GM19099 (cell line): Measurements from ENCODE around the gene PHLPP1.

Experiments
- POLR2A ChIP-seq: IDR thresholded peaks from 3 replicates; pipeline ENCODE4 v1.6.1; 2011; ENCODE audit warnings: low read depth; ENCODE audit not compliant: insufficient read length; ENCODE audit errors: extremely low read depth

The PHLPP1 gene

GRCh38 chr18:62881509-62882016, 166.2 kb downstream of the PHLPP1 start:
- no peak for TF ChIP-seq POLR2A

GRCh38 chr18:62883937-62884735, 168.8 kb downstream of the PHLPP1 start:
- no peak for TF ChIP-seq POLR2A

GRCh38 chr18:62885804-62886203, 170.5 kb downstream of the PHLPP1 start:
- no peak for TF ChIP-seq POLR2A

GRCh38 chr18:62894681-62895390, 179.5 kb downstream of the PHLPP1 start:
- TF ChIP-seq POLR2A, result no peak

GRCh38 chr18:62897153-62897552, 181.8 kb downstream of the PHLPP1 start:
- TF ChIP-seq POLR2A, result no peak

GRCh38 chr18:62898359-62898758, 183.0 kb downstream of the PHLPP1 start:
- TF ChIP-seq POLR2A, result no peak

- no peak for TF ChIP-seq POLR2A
These were observed 184.2 kb downstream of the PHLPP1 start for GRCh38 chr18:62899534-62899933.

GRCh38 chr18:62900132-62900883, 185.0 kb downstream of the PHLPP1 start:
- TF ChIP-seq POLR2A, result no peak

GRCh38 chr18:62902776-62903175, 187.4 kb downstream of the PHLPP1 start:
- TF ChIP-seq POLR2A, result no peak

- TF ChIP-seq POLR2A, result no peak
These were observed 189.3 kb downstream of the PHLPP1 start for GRCh38 chr18:62904396-62905285.

GRCh38 chr18:62912885-62913284, 197.5 kb downstream of the PHLPP1 start:
- TF ChIP-seq POLR2A, result no peak

- no peak for TF ChIP-seq POLR2A
These were observed 199.6 kb downstream of the PHLPP1 start for GRCh38 chr18:62914871-62915392.

GRCh38 chr18:62918361-62918760, 203.0 kb downstream of the PHLPP1 start:
- TF ChIP-seq POLR2A, result no peak
